Neuronal stem cell (in vitro differentiated cells): Measurements from ENCODE around the gene MAGEE1.

Experiments
- DNase-seq: peaks from one replicate; pipeline ENCODE4 v3.0.0-alpha.2; 2013; ENCODE audit warnings: low spot score
- H2AFZ ChIP-seq: one replicate; pipeline ENCODE4 v1.6.1; 2013; ENCODE audit warnings: mild to moderate bottlenecking, low read length, inconsistent platforms
- H2AK5ac ChIP-seq: 2 replicates; pipeline ENCODE4 v1.6.1; 2013; ENCODE audit warnings: low read depth, mild to moderate bottlenecking, inconsistent platforms, low read length, moderate library complexity, mixed read lengths
- H2BK120ac ChIP-seq: 2 replicates; pipeline ENCODE4 v1.6.1; 2013; ENCODE audit warnings: low read depth, mild to moderate bottlenecking, inconsistent platforms, low read length, moderate library complexity, mixed read lengths
- H2BK12ac ChIP-seq: one replicate; pipeline ENCODE4 v1.6.1; 2013; ENCODE audit warnings: low read length, inconsistent platforms
- H2BK15ac ChIP-seq: 2 replicates; pipeline ENCODE4 v1.6.1; 2013; ENCODE audit warnings: mild to moderate bottlenecking, low read length, inconsistent platforms, mixed read lengths
- H2BK5ac ChIP-seq: one replicate; pipeline ENCODE4 v1.6.1; 2013; ENCODE audit warnings: inconsistent platforms, mild to moderate bottlenecking, low read length, moderate library complexity
- H3K14ac ChIP-seq: one replicate; pipeline ENCODE4 v1.6.1; 2013; ENCODE audit warnings: low read length, inconsistent platforms
- H3K18ac ChIP-seq: 2 replicates; pipeline ENCODE4 v1.6.1; 2013; ENCODE audit warnings: low read length, inconsistent platforms
- H3K23ac ChIP-seq: 2 replicates; pipeline ENCODE4 v1.6.1; 2013; ENCODE audit warnings: low read depth, mild to moderate bottlenecking, mixed read lengths, low read length, inconsistent platforms; ENCODE audit not compliant: poor library complexity
- H3K27ac ChIP-seq: replicated peaks from 3 replicates; pipeline ENCODE4 v1.5.1; 2013; ENCODE audit warnings: low read length, inconsistent platforms
- H3K27me3 ChIP-seq, 3 experiments: 2 replicates each; pipeline ENCODE4 v1.6.1; 2013; ENCODE audit warnings: low read length in 3 of 3, mild to moderate bottlenecking in 2 of 3, inconsistent platforms in 1 of 3, low read depth in 1 of 3, mixed read lengths in 1 of 3, moderate library complexity in 1 of 3; ENCODE audit not compliant: control insufficient read depth in 3 of 3, insufficient read depth in 3 of 3
- H3K36me3 ChIP-seq, 2 donors: replicated peaks in 1 of 2; 2 replicates each; pipeline ENCODE4 v1.6.1; 2013; ENCODE audit warnings: low read length in 2 of 2; ENCODE audit not compliant: control insufficient read depth in 2 of 2, insufficient read depth in 2 of 2
- H3K4ac ChIP-seq: 2 replicates; pipeline ENCODE4 v1.6.1; 2013; ENCODE audit warnings: inconsistent platforms, mild to moderate bottlenecking, low read length, moderate library complexity
- H3K4me1 ChIP-seq, 2 donors: 1 replicate in 1 of 2; 2 replicates in 1 of 2; pipeline ENCODE4 v1.6.1; 2013; ENCODE audit warnings: low read length in 2 of 2, low read depth in 1 of 2; ENCODE audit not compliant: control insufficient read depth in 2 of 2, insufficient read depth in 1 of 2
- H3K4me2 ChIP-seq: one replicate; pipeline ENCODE4 v1.6.1; 2013; ENCODE audit warnings: mild to moderate bottlenecking, low read length, inconsistent platforms; ENCODE audit not compliant: insufficient read depth, poor library complexity, severe bottlenecking
- H3K4me3 ChIP-seq, 2 donors: 2 replicates each; pipeline ENCODE4 v1.5.1; 2013; ENCODE audit warnings: low read length in 2 of 2, mild to moderate bottlenecking in 2 of 2, inconsistent platforms in 1 of 2, moderate library complexity in 1 of 2
- H3K79me1 ChIP-seq: one replicate; pipeline ENCODE4 v1.6.1; 2013; ENCODE audit warnings: low read depth, mild to moderate bottlenecking, inconsistent platforms, low read length, moderate library complexity
- H3K9ac ChIP-seq: one replicate; pipeline ENCODE4 v1.6.1; 2013; ENCODE audit warnings: mild to moderate bottlenecking, low read depth, low read length, inconsistent platforms; ENCODE audit not compliant: poor library complexity
- H3K9me3 ChIP-seq, 2 donors: replicated peaks in 1 of 2; 2 replicates each; pipeline versions ENCODE3 to v1.6.1; 2013; ENCODE audit warnings: low read length in 2 of 2, mild to moderate bottlenecking in 2 of 2, inconsistent platforms in 1 of 2, low read depth in 1 of 2, mixed read lengths in 1 of 2, moderate library complexity in 1 of 2; ENCODE audit not compliant: control insufficient read depth in 2 of 2, insufficient read depth in 1 of 2
- H4K8ac ChIP-seq: one replicate; pipeline ENCODE4 v1.6.1; 2013; ENCODE audit warnings: low read depth, mild to moderate bottlenecking, inconsistent platforms, low read length, moderate library complexity
- H4K91ac ChIP-seq: one replicate; pipeline ENCODE4 v1.6.1; 2013; ENCODE audit warnings: low read length, low read depth, mild to moderate bottlenecking, inconsistent platforms; ENCODE audit not compliant: poor library complexity
- WGBS, 2 donors: extraction: QIAGEN DNeasy Blood & Tissue Kit; methylation state at CpG; one replicate each; pipeline ENCODE4 v1.1.7; 2013; ENCODE audit warnings: missing lambda C conversion rate in 2 of 2, mixed read lengths in 1 of 2; ENCODE audit not compliant: insufficient read length in 2 of 2, insufficient replicate concordance in 1 of 2; ENCODE audit errors: extremely low coverage in 2 of 2; 5-methylcytosine and 5-hydroxymethylcytosine counted together

MAGEE1 gene

GRCh38 chrX:76453737-76454406 is 26.4 kb downstream of the MAGEE1 start:
- H3K27ac ChIP-seq: peak overlapping the region; percentile 56

GRCh38 chrX:76454456-76454927 is 27.0 kb downstream of the MAGEE1 start:
- Histone ChIP-seq H3K4me1 (peaks cover 0 to 8% of the 10 kb centered on the region in 2 donors), H3K14ac (no peak overlapping the region), H4K8ac (no peak overlapping the region), H2BK120ac (no peak overlapping the region), H3K36me3 (no peaks in the 10 kb centered on the region), H2BK15ac (no peak overlapping the region), H3K23ac (no peak overlapping the region), H2AK5ac (no peak overlapping the region), H3K9me3 (no peaks in the 10 kb centered on the region), H3K27me3 (no peaks in the 10 kb centered on the region), H2AFZ (peak overlapping the region; percentile 26), H3K79me1 (no peaks in the 10 kb centered on the region), H3K18ac (no peak overlapping the region), H3K9ac (no peak overlapping the region), H3K27ac (peak overlapping the region; percentile 40), H3K4me3 (no peak overlapping the region), H2BK5ac (no peak overlapping the region), H3K4ac (no peak overlapping the region), H2BK12ac (no peak overlapping the region), H3K4me2 (no peak overlapping the region), H4K91ac (no peak overlapping the region)
- no CpG with 5 or more reads among the region's 3 CpGs for WGBS, 2 donors
- DNase-seq: no peak

More at GRCh38 chrX:76453737-76454406, 26.4 kb downstream of the MAGEE1 start:
- DNase-seq: no peak
- no CpG with 5 or more reads among the region's 2 CpGs for WGBS, 2 donors
- Histone ChIP-seq H3K18ac (peak overlapping the region; percentile 53), H4K8ac (no peak overlapping the region), H3K27me3 (no peaks in the 10 kb centered on the region), H3K9me3 (no peaks in the 10 kb centered on the region), H2AFZ (peak overlapping the region; percentile 26), H4K91ac (no peak overlapping the region), H3K14ac (no peak overlapping the region), H2BK15ac (no peak overlapping the region), H3K4me2 (no peak overlapping the region), H3K4me3 (no peak overlapping the region), H3K4me1 (peaks cover 0 to 8% of the 10 kb centered on the region in 2 donors), H3K23ac (no peak overlapping the region), H2BK120ac (no peak overlapping the region), H3K9ac (no peak overlapping the region), H3K4ac (no peak overlapping the region), H2BK5ac (no peak overlapping the region), H2AK5ac (no peak overlapping the region), H3K36me3 (no peaks in the 10 kb centered on the region), H3K79me1 (no peaks in the 10 kb centered on the region), H2BK12ac (no peak overlapping the region)

- no peak overlapping the region for H2BK120ac ChIP-seq
Observed at GRCh38 chrX:76477353-76477752, 49.8 kb downstream of the MAGEE1 start.

More at GRCh38 chrX:76477353-76477752, 49.8 kb downstream of the MAGEE1 start:
- Histone ChIP-seq H3K27ac (no peak overlapping the region), H3K36me3 (no peaks in the 10 kb centered on the region), H3K27me3 (no peaks in the 10 kb centered on the region), H2AFZ (no peak overlapping the region), H3K9me3 (no peaks in the 10 kb centered on the region), H2AK5ac (no peak overlapping the region), H3K4me3 (no peak overlapping the region), H3K79me1 (no peaks in the 10 kb centered on the region), H3K9ac (no peak overlapping the region), H4K8ac (no peak overlapping the region), H2BK15ac (no peak overlapping the region), H3K4me2 (no peak overlapping the region), H4K91ac (no peak overlapping the region), H2BK5ac (no peak overlapping the region), H3K18ac (no peak overlapping the region), H3K4me1 (no peaks in the 10 kb centered on the region), H3K4ac (no peak overlapping the region), H3K14ac (no peak overlapping the region), H2BK12ac (no peak overlapping the region), H3K23ac (no peak overlapping the region)
- DNase-seq: no peak
- no CpG with 5 or more reads among the region's 2 CpGs for WGBS, 2 donors
